ENCODE measurements around the gene LGALS1. TPM values are rescaled to one million over a fixed set of nuclear protein-coding genes. Genes with fewer than 3 reads are reported as not detected.

The LGALS1 gene
- total RNA-seq, 1 donor from 2014 or later, result 50.7 TPM

GRCh38 chr22:37634417-37634924 lies 41.0 kb upstream of the LGALS1 start:
- Mint-ChIP-seq H3K4me3 (ENCODE audit: unreplicated experiment) (peak overlapping the region; percentile 63), H3K4me1 (ENCODE audit: low read depth, unreplicated experiment) (peaks cover 15% of the 10 kb centered on the region), H3K27ac (ENCODE audit: unreplicated experiment) (peak overlapping the region; percentile 97), H3K27me3 (ENCODE audit: unreplicated experiment) (peaks cover 8% of the 10 kb centered on the region), H3K36me3 (ENCODE audit: unreplicated experiment) (no peaks in the 10 kb centered on the region), H3K9me3 (ENCODE audit: unreplicated experiment) (peaks cover 8% of the 10 kb centered on the region)
- DNase-seq, result no peak
- peak; percentile 9 for TF ChIP-seq CTCF (IDR thresholded peaks at IDR 0.05; ENCODE audit: partially characterized antibody, unreplicated experiment)

GRCh38 chr22:37635157-37635556 lies 40.3 kb upstream of the LGALS1 start:
- H3K27me3 Mint-ChIP-seq (ENCODE audit: unreplicated experiment), result peaks cover 8% of the 10 kb centered on the region
- H3K36me3 Mint-ChIP-seq (ENCODE audit: unreplicated experiment), result no peaks in the 10 kb centered on the region
- H3K9me3 Mint-ChIP-seq (ENCODE audit: unreplicated experiment), result peaks cover 8% of the 10 kb centered on the region
- H3K27ac Mint-ChIP-seq (ENCODE audit: unreplicated experiment), result peak overlapping the region; percentile 97
- H3K4me1 Mint-ChIP-seq (ENCODE audit: low read depth, unreplicated experiment), result peaks cover 15% of the 10 kb centered on the region
- no peak overlapping the region for H3K4me3 Mint-ChIP-seq (ENCODE audit: unreplicated experiment)
- DNase-seq, result no peak
- TF ChIP-seq CTCF (IDR thresholded peaks at IDR 0.05; ENCODE audit: partially characterized antibody, unreplicated experiment), result no peak

- H3K4me1 Mint-ChIP-seq (ENCODE audit: low read depth, unreplicated experiment), result peaks cover 15% of the 10 kb centered on the region
- DNase-seq, result no peak
- H3K27ac Mint-ChIP-seq (ENCODE audit: unreplicated experiment), result no peak overlapping the region
- H3K4me3 Mint-ChIP-seq (ENCODE audit: unreplicated experiment), result no peak overlapping the region
- H3K27me3 Mint-ChIP-seq (ENCODE audit: unreplicated experiment), result peaks cover 8% of the 10 kb centered on the region
- H3K9me3 Mint-ChIP-seq (ENCODE audit: unreplicated experiment), result peaks cover 8% of the 10 kb centered on the region
- no peak for TF ChIP-seq CTCF (IDR thresholded peaks at IDR 0.05; ENCODE audit: partially characterized antibody, unreplicated experiment)
- H3K36me3 Mint-ChIP-seq (ENCODE audit: unreplicated experiment), result no peaks in the 10 kb centered on the region
These were observed 39.1 kb upstream of the LGALS1 start for GRCh38 chr22:37636186-37636948.

- Mint-ChIP-seq H3K9me3 (ENCODE audit: unreplicated experiment) (peaks cover 8% of the 10 kb centered on the region), H3K4me3 (ENCODE audit: unreplicated experiment) (no peak overlapping the region), H3K4me1 (ENCODE audit: low read depth, unreplicated experiment) (peaks cover 15% of the 10 kb centered on the region), H3K27me3 (ENCODE audit: unreplicated experiment) (peaks cover 8% of the 10 kb centered on the region), H3K36me3 (ENCODE audit: unreplicated experiment) (no peaks in the 10 kb centered on the region), H3K27ac (ENCODE audit: unreplicated experiment) (no peak overlapping the region)
- TF ChIP-seq CTCF (IDR thresholded peaks at IDR 0.05; ENCODE audit: partially characterized antibody, unreplicated experiment), result no peak
- no peak for DNase-seq
These were observed 38.5 kb upstream of the LGALS1 start for GRCh38 chr22:37636949-37637273.

GRCh38 chr22:37638391-37639069 lies 36.9 kb upstream of the LGALS1 start:
- no peak for TF ChIP-seq CTCF (IDR thresholded peaks at IDR 0.05; ENCODE audit: partially characterized antibody, unreplicated experiment)
- no peak overlapping the region for H3K27ac Mint-ChIP-seq (ENCODE audit: unreplicated experiment)
- H3K4me1 Mint-ChIP-seq (ENCODE audit: low read depth, unreplicated experiment), result peaks cover 11% of the 10 kb centered on the region
- no peaks in the 10 kb centered on the region for H3K36me3 Mint-ChIP-seq (ENCODE audit: unreplicated experiment)
- H3K4me3 Mint-ChIP-seq (ENCODE audit: unreplicated experiment), result peak overlapping the region; percentile 82
- peaks cover 6% of the 10 kb centered on the region for H3K9me3 Mint-ChIP-seq (ENCODE audit: unreplicated experiment)
- peaks cover 4% of the 10 kb centered on the region for H3K27me3 Mint-ChIP-seq (ENCODE audit: unreplicated experiment)
- DNase-seq, result no peak
